IPS-18a (cell line): Measurements from ENCODE around the gene MRNIP.
"Not testable (repeated sequence)": the region's sequence is repeated elsewhere in the genome, so short reads cannot be mapped to it uniquely, and the experiment has no call there.

Source experiments
- H3K27ac ChIP-seq: one replicate; pipeline ENCODE4 v1.5.1; 2013; ENCODE audit warnings: low read length
- H3K27me3 ChIP-seq: one replicate; pipeline ENCODE4 v1.6.1; 2013; ENCODE audit warnings: mild to moderate bottlenecking, low read length; ENCODE audit not compliant: control insufficient read depth, insufficient read depth
- H3K36me3 ChIP-seq: one replicate; pipeline ENCODE4 v1.6.1; 2013; ENCODE audit warnings: low read depth, low read length; ENCODE audit not compliant: control insufficient read depth
- H3K4me1 ChIP-seq: one replicate; pipeline ENCODE4 v1.6.1; 2013; ENCODE audit warnings: low read depth, low read length; ENCODE audit not compliant: control insufficient read depth
- H3K4me3 ChIP-seq: one replicate; pipeline ENCODE4 v1.5.1; 2013; ENCODE audit warnings: low read length
- H3K9ac ChIP-seq: one replicate; pipeline ENCODE4 v1.6.1; 2013; ENCODE audit warnings: mild to moderate bottlenecking, low read length, moderate library complexity
- H3K9me3 ChIP-seq: one replicate; pipeline ENCODE4 v1.6.1; 2013; ENCODE audit warnings: low read depth, low read length; ENCODE audit not compliant: control insufficient read depth

Gene MRNIP

DNA sequence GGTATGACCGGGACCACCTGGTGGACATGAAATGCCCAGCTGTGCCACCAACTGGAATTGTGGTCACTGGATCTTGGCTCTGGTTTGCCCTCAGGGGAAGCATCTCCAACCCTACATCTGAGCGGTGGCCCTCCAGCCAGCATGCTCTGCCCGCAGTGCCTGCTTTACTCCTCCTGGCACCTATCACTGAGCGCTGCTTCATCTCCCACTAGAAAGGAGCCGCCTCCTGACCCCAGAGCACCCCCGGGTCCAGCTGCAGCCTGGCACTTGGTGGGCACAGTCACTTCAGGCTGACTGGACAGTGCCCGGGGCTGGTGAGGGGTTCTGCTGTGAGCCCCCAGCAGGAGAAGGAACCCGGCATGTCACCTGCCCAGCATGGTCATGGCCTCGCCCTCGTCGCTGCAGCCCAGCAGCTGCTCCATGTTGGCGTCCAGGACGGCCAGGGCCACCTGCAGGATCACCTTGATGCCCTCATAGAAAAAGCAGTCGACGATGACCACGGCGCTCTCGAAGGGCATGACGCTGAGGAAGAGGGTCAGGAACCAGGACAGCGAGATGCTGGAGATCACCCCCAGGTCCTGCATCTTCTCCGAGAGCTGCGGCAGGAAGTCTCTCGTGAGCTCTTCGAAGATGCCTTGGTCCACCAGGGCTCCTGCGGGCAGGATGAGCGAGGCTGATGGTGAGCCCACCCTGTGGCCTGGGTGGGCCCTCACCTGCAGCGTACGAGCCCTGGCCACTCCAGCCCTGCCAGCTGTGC, 16.1 kb upstream of the MRNIP start:
- no peak overlapping the region for H3K27ac ChIP-seq

DNA sequence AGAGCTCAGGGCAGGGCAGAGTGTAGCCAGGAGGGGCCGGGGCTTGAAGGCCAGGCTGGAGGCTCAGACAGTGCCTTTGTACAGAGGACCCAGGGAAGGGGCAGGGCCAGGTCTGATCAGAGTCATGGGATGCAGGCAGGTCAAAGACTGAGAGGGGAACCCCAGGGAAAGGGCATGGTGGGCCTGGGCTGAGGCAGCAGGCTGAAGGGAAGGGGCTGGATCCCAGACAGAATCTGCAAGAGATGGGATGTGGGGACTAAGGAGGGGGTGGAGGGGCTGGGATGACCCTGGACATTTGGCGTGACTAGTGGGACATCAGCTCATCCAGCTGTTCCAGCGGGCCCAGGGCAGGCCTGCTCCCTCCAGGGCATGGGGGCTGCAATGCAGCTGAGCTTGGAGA, 15.5 kb upstream of the MRNIP start:
- no peaks in the 10 kb centered on the region for H3K27me3 ChIP-seq
- no peaks in the 10 kb centered on the region for H3K4me1 ChIP-seq
- H3K27ac ChIP-seq = no peak overlapping the region
- no peak overlapping the region for H3K4me3 ChIP-seq
- H3K9me3 ChIP-seq = no peaks in the 10 kb centered on the region
- H3K9ac ChIP-seq = no peak overlapping the region
- peaks cover 5% of the 10 kb centered on the region for H3K36me3 ChIP-seq

More for the DNA sequence above, 16.1 kb upstream of the MRNIP start:
- Histone ChIP-seq H3K27me3 (no peaks in the 10 kb centered on the region), H3K9me3 (no peaks in the 10 kb centered on the region), H3K4me1 (no peaks in the 10 kb centered on the region), H3K9ac (no peak overlapping the region), H3K4me3 (no peak overlapping the region), H3K36me3 (peaks cover 5% of the 10 kb centered on the region)

DNA sequence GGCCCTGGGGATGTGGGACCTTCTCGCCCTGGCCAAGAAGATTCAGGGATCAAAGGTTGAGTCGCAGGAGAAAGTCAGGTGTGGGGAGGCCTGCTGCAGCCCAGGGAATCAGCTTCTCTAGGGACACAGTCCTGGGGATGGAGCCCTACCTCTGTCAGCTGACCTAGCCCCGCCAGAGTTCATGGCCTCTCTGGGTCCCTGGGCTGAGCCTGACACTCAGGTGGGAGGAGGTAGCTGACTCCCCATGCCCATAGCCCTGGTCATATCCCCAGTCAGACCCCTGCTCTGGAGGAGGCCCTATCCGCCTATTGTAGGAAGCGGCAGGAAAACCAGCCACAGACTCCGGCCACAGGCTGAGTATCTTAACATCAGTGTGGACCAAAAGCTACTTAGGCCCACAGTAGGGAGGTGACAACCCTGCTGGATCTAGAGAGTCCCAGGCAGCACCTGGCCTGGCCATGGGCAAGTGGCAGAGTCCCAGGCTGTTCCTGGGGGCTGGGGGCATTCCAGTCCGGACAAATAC, 15.0 kb upstream of the MRNIP start:
- H3K36me3 ChIP-seq = peaks cover 5% of the 10 kb centered on the region

DNA sequence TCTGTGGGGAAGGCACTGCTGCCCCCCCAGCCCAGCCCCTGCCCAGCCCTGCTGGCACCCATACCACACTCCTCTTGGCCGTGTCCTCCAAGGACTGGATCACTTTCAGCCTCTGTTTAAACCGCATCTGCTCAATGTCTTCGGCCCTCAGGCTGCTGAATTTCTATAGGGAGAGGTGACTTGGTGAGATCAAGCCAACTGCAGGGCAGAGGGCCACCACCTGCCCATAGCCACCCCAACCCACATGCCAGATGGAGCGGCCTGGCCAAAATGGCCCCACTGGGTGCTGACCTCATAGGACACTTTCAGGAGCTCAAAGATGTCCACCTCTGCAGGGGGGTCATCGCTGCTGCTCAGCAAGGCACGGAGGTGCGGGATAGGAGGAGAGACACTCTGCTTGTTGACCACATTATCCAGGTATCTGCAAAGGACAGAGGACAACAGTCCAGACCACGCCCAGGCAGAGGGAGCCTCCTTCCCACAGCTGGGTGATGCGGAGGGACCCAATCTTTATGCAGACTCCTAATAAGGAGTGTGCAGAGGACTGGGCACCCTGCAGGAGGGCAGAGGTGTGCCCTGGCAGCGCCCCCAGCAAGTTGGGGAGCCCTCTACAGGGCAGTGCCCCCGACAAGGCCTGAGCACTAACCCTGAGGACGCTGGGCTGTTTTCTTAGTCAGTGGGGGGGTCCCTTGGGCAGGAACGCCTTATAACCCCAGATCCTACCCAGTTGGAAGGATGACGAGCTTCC, 14.4 kb upstream of the MRNIP start:
- H3K9me3 ChIP-seq = no peaks in the 10 kb centered on the region
- H3K36me3 ChIP-seq = peaks cover 5% of the 10 kb centered on the region
- H3K9ac ChIP-seq = no peak overlapping the region
- H3K4me1 ChIP-seq = no peaks in the 10 kb centered on the region
- no peaks in the 10 kb centered on the region for H3K27me3 ChIP-seq
- H3K27ac ChIP-seq = no peak overlapping the region
- no peak overlapping the region for H3K4me3 ChIP-seq

More for the DNA sequence above, 15.0 kb upstream of the MRNIP start:
- Histone ChIP-seq H3K9me3 (no peaks in the 10 kb centered on the region), H3K4me1 (no peaks in the 10 kb centered on the region), H3K27me3 (no peaks in the 10 kb centered on the region), H3K4me3 (no peak overlapping the region), H3K27ac (no peak overlapping the region), H3K9ac (no peak overlapping the region)

DNA sequence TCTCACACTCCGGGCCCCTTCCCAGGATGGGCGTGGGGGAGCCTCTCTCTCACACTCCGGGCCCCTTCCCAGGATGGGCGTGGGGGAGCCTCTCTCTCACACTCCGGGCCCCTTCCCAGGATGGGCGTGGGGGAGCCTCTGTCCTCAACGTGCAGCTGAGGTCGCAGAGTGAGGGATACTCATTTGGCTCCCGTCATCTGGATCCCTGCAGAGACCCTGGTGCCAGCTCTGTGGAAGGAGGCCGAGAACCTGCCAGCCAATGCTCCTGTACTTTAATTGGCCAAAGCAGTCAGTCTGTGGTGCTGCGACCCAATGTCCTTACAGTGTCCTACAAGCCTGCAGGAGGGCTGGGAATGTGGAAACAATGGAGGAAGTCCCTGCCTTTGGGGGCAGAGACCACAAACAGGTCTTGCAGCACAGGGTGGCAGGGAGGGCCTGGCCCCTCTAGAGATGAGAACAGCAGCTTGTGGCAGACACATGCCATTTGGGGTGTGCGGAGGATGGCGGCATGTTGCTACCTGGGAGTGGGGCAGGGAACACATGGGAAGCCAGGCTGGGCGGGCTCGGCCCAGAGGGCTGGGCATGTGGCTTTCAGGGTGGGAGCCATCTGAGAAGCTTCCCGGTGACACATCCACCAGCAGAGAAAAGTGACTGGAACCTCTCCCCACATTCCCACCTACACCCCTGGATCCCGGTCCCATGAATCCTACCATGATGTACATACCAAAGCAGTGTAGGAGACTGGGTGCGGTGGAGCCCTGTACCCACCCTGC, 13.6 kb upstream of the MRNIP start:
- Histone ChIP-seq H3K36me3 (peaks cover 5% of the 10 kb centered on the region), H3K27ac (no peak overlapping the region)

DNA sequence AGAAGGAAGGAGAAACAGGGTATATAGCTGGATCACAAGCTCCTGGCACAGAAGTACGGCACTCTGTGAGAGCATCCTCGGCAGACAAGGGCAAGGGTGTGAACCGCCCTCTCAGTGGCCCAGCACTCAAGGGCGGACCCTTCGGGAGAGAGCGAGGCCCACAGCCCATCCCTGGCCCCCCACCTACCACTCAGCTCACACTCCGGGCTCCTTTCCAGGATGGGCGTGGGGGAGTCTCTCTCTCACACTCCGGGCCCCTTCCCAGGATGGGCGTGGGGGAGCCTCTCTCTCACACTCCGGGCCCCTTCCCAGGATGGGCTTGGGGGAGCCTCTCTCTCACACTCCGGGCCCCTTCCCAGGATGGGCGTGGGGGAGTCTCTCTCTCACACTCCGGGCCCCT, 12.9 kb upstream of the MRNIP start:
- not testable (repeated sequence) for H3K27me3 ChIP-seq, H3K9me3 ChIP-seq, H3K4me1 ChIP-seq, H3K27ac ChIP-seq, H3K9ac ChIP-seq, H3K36me3 ChIP-seq, H3K4me3 ChIP-seq

More for the DNA sequence above, 13.6 kb upstream of the MRNIP start:
- Histone ChIP-seq H3K9me3 (no peaks in the 10 kb centered on the region), H3K4me1 (no peaks in the 10 kb centered on the region), H3K27me3 (no peaks in the 10 kb centered on the region), H3K4me3 (no peak overlapping the region), H3K9ac (no peak overlapping the region)

DNA sequence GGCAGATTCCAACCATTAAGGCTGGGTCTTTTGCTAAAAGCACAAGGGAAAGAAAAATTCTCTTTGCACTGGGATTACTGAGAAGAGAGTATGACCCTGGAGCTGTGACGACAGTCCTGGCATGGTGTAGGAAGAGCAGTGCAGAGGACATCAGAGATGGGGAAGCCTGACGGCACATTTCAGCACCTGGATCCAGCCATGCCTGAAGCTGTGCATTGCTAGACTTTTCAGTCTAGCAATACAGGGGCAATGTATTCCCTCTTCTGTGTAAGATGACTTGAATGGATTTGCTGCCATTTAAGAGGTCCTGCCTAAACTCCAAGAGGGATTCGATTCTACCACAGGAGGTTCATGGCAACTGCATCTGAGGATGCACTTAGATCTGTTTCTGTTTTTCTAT, 12.3 kb upstream of the MRNIP start:
- Histone ChIP-seq H3K27ac (no peak overlapping the region), H3K4me1 (no peaks in the 10 kb centered on the region), H3K9ac (no peak overlapping the region), H3K27me3 (no peaks in the 10 kb centered on the region), H3K9me3 (no peaks in the 10 kb centered on the region), H3K4me3 (no peak overlapping the region), H3K36me3 (peaks cover under 1% of the 10 kb centered on the region)

DNA sequence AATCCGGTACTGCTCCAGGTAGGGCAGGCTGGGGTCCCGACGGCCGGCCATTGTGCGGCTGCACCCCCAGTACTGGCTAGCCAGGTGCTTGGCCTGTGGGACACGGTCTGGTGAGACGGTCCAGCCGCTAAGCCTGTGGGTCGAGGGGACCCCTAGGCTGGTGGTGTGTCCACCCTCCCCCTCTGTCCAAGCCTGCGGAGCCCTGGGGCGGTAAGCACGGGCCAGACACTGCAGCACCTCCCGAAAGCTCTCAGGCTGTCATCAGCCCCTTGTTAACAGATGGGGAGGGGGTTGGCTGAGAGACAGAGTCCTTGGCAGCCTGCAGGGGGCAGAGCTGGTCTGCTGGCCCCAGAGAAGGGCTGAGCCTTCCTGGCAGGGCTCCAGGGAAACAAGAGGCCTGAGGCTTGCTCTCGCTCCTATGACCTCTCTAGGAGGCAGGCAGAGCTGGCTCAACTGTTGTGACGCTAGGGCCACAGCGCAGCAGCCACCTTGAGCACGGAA, 11.8 kb upstream of the MRNIP start:
- Histone ChIP-seq H3K4me3 (no peak overlapping the region), H3K9me3 (no peaks in the 10 kb centered on the region), H3K4me1 (no peaks in the 10 kb centered on the region), H3K27ac (no peak overlapping the region), H3K27me3 (no peaks in the 10 kb centered on the region), H3K36me3 (peaks cover under 1% of the 10 kb centered on the region), H3K9ac (no peak overlapping the region)

DNA sequence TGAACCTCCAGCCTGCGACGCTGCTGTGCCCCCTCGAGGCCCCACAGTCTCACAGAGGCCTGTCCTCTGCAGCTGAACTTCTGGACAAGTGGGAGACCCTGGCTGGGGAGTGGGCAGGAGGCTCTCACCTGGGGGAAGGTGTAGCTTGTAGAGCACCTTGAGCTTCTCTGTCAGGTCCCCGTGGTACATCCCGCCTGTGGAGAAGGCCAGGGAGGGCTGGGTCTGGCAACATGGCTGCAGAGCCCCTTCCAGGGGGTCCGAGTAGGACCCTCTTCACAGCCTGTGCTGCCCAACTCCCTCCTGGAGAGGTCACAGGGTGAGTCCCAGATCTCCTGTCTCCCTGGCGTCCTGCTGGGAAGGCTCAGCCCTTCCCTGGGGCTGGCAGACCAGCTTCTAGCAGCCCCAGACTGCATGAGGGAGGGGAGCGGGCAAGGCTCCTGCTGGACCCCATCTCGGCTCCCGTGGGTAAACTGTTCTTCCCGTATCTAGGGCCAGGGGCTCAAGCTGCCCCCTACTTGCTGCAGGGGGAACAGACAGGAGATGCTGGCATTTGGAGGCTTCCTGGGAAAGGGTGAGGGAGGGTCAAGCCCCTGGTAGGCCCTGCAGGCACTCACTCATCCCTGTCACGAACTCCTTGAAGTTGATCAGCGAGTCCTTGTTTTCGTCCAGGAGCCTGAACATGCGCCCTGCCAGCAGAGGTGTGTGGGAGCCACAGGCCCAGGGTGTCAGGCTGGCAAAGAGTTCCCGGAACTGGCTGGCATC, 11.2 kb upstream of the MRNIP start:
- H3K27me3 ChIP-seq = no peaks in the 10 kb centered on the region
- no peaks in the 10 kb centered on the region for H3K9me3 ChIP-seq
- H3K27ac ChIP-seq = no peak overlapping the region
- H3K4me3 ChIP-seq = no peak overlapping the region
- no peak overlapping the region for H3K9ac ChIP-seq
- H3K4me1 ChIP-seq = no peaks in the 10 kb centered on the region
- H3K36me3 ChIP-seq = peaks cover 6% of the 10 kb centered on the region

DNA sequence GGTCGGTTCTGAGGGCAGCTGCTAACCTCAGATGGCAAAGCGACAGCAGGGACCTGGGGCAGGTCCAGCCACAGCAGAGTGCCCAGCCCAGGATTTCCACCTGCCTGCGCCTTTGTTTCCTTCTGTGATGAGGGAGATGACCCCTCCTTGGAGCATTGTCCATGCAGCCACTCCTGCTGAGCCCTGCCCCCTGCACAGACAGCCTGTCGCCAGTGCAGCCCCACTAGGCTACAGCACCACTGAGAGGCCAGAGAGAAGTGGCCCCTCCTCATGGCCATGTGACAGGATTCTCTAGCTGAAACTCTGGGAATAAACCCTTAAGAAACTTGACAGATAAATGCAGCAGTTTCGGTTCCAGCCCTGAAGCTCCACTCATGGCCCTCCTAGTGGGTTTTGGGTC, 10.5 kb upstream of the MRNIP start:
- Histone ChIP-seq H3K4me3 (no peak overlapping the region), H3K36me3 (peaks cover 9% of the 10 kb centered on the region), H3K9me3 (no peaks in the 10 kb centered on the region)

DNA sequence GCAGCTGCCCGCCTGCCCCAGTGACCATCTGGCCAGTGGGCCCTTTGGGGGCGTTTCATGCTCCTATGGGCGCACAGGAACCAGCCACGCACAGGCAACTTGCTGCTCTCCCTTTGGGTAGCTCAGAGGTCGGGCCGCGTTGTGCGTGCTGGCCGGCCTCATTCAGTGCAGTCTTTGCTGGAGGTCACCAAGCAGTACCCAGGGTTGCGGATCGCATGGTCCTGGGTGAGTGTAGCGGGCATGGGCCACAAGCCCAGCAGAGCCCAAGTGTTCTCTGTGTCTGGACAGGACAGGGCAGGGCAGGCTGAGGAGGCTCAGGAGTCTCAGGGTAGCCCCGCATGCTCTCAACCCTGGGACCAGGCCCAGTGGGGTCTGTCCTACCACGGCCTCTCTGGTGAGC, 9.9 kb upstream of the MRNIP start:
- Histone ChIP-seq H3K4me3 (no peak overlapping the region), H3K27me3 (no peaks in the 10 kb centered on the region), H3K27ac (no peak overlapping the region), H3K36me3 (peaks cover 14% of the 10 kb centered on the region), H3K9ac (no peak overlapping the region), H3K9me3 (no peaks in the 10 kb centered on the region), H3K4me1 (no peaks in the 10 kb centered on the region)

More for the DNA sequence above, 10.5 kb upstream of the MRNIP start:
- no peak overlapping the region for H3K9ac ChIP-seq
- H3K27ac ChIP-seq = no peak overlapping the region
- no peaks in the 10 kb centered on the region for H3K4me1 ChIP-seq
- H3K27me3 ChIP-seq = no peaks in the 10 kb centered on the region
